UCSD-AML1 (cell line): ENCODE results near the gene UBFD1.
"Not testable (repeated sequence)": the region's sequence is repeated elsewhere in the genome, so short reads cannot be mapped to it uniquely, and the experiment has no call there.

Experiments used
- DNase-seq: peaks from one replicate; lab custom pipeline; 2025; ENCODE audit not compliant: unreplicated experiment; lab: John Stamatoyannopoulos, UW

Gene UBFD1

DNA sequence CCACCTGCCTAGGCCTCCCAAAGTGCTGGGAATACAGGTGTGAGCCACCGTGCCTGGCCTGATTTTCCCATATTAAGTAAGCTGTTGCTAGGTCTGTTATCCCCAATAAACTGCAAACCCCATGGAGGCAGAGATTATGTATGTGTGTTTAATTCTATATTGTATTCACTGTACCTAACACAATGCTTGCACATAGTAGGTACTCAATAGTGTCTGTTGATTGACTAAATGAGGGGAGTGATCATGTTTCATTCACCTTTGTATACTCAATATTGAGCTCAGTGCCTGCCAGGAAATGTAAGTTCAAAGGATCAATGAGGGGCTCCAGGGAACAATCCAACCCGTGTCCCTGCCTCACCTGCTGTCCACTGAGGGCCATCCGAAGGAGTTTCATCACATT, 32.6 kb upstream of the UBFD1 start:
- no peak for DNase-seq

DNA sequence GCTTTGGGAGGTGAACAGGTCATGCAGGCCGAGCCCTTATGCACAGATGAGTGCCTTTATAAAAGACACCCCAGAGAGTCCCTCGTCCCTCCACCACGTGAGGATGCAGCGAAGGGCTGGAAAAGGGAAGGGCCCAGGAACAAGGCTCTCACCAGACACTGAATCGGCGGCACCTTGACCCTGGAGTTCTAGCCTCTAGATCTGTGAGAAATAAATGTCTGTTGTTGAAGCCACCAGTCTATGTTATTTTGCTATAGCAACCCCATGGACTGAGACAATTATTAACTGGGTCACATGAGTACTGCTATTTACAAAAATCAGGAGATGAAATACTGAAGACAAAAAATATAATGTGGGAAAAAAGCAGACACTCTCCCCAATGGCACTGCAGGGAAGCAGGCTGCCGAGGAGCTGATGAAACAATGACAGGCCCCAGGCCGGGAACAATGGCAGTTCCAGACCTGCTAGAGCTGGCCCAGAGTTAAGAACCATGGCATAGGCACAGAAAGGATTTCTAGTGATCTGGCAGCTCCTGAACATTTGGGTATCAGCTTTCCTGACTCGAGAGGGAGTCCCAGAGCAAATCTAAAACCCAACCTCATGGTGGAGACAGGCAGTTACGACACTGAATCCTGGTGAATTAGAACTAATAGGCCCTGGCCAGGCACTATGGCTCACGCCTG, 29.4 kb upstream of the UBFD1 start:
- DNase-seq = no peak

DNA sequence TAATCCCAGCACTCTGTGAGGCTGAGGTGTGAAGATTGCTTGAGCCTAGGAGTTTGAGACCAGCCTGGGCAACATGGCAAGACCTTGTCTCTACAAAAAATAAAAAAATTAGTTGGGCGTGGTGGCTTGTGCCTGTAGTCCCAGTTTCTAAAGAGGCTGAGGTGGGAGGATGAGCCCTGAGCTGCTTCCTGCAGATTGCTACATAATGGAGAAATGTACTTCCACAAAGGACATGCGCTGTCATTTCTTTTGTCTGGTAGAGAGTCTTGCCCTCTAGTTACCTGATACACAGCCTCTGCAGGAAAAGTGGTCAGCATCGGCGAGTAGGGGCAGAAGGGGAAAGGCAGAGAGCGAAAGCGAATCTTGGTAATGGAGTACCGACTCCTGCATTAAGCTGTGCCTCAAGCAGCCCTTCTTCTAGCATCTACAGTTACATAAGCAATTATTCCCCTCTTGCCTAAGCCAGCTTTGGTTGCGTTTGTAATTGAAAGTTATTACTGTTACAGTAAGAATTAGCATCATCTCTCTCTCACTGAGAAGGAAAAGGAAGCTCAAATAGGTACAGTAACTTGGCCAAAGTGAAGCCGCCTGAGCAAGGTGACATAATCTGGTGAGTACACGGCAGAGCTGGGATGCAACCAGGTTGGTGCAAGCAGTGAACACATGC, 28.8 kb upstream of the UBFD1 start:
- DNase-seq = no peak

DNA sequence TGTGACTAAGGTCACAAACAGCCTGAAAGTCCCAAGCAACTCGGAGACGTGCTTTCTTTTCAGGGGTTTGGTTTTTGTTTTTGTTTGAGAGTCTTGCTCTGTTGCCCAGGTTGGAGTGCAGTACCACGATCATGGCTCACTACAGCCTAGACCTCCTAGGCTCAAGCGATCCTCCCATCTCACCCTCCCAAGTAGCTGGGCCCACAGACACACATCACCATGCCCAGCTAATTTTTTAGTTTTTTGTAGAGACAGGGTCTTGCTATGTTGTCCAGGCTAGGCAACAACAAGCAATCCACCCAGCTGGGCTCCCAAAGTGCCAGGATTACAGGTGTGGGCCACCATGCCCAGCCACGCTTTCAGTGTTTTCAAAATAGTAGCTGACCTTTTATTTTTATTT, 27.5 kb upstream of the UBFD1 start:
- DNase-seq = no peak

DNA sequence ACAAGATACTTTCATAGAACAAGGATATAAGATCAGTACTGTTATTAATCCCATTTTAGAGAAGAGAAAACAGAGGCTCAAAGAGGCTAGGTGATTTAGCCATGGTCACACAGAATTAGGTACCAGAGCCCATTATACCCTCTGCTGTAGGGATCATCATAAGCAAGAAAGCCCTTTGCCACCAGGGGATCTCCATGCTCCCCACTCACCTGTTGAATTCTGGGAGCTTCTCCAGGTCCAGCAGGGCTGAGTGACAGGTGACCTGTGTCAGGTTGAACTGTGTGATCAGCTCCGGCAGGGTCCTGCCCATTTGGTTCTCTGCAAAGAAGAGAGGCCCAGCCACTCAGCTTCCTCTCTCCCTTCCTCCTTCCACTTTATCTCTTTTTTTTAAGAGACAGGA, 25.1 kb upstream of the UBFD1 start:
- DNase-seq = no peak

DNA sequence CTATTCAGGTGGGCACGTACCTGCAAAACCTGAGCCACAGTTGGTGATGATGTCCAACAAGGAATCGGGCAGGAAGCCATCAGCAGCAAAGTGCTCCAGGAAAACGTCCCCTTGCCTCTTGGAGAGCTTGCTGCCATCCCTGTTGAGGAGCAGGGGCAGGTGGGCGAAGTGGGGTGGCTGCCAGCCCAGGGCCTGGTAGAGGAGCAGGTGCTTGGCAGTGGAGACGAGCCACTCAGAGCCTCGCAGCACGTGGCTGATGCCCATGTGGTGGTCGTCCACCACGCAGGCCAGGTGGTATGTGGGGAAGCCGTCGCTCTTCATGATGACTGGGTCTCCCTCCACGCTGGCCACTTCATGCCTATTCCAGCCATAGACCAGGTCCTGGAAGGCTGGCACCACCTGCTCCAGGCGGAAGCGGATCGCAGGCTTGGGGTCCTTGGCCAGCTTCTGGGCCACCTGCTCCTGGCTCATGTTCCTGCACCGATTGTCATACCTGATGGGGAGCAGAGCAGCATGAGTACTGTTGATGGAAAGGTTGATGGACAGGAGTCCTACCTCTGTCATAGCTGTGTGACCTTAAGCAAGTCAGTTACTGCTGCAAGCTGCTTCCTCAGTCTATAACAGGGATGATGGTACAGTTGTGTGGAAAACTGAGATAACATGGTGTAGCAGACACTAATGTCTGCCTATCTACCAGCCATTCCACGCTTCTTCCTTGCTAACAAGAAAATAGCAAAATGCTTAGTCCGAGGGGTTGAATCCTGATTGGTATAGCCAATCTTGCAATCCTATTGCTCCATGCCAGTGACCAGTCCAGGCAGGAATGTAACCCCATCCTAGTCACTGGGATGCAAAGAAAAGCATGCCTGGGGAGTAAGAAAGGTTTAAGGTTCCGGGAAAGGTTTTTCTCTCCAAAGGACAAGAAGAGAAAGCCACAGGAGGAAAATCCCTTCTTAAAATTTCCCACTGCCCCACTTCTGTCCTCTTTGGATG, 22.4 kb upstream of the UBFD1 start:
- DNase-seq = no peak

DNA sequence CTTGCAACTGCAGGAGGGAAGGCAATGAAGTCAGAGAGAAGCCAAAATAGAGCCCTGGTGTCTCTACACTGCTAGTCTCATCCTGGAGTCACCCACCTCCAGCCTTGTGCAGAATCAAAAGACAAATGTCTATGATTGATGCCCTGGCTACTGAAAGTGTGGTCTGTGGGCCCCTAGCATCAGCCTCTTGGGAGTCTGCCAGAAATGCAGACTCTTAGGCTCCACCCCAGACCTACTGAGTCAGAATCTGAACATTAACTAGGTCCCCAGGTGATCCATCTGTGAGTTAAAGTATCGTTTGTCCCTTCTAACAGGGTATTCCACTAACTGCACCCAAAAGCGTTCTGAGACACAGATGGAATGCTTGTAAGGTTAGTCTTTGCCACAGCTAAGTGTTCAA, 21.6 kb upstream of the UBFD1 start:
- no peak for DNase-seq

DNA sequence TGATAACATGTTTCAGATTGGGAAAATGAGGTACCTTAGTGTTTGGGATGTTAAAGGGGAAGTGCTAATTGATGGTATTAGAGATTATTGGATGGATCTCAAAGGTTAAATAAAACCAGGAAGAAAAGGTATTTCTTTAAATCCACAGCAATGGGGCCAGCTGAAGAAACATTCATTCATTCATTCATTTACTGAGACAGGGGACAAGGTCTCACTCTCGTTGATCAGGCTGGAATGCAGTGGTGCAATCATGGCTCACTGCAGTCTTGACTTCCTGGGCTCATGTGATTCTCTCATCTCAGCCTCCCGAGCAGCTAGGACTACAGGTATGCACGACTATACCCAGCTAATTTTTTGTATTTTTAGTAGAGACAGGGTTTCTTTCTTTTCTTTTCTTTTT, 20.1 kb upstream of the UBFD1 start:
- no peak for DNase-seq

DNA sequence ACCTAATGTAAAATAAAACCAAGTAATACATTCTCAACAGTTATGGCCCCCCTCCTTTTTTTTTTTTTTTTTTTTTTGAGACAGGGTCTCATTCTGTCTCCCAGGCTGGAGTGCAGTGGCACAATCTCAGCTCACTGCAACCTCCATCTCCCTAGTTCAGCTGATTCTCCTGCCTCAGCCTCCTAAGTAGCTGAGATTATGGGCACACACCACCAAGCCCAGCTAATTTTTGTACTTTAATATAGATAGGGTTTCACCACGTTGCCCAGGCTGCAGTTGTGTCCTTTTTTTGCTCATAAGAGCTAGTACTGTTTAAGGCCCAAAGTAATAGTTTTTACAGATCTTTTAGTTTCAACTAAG, 18.6 kb upstream of the UBFD1 start:
- no peak for DNase-seq

DNA sequence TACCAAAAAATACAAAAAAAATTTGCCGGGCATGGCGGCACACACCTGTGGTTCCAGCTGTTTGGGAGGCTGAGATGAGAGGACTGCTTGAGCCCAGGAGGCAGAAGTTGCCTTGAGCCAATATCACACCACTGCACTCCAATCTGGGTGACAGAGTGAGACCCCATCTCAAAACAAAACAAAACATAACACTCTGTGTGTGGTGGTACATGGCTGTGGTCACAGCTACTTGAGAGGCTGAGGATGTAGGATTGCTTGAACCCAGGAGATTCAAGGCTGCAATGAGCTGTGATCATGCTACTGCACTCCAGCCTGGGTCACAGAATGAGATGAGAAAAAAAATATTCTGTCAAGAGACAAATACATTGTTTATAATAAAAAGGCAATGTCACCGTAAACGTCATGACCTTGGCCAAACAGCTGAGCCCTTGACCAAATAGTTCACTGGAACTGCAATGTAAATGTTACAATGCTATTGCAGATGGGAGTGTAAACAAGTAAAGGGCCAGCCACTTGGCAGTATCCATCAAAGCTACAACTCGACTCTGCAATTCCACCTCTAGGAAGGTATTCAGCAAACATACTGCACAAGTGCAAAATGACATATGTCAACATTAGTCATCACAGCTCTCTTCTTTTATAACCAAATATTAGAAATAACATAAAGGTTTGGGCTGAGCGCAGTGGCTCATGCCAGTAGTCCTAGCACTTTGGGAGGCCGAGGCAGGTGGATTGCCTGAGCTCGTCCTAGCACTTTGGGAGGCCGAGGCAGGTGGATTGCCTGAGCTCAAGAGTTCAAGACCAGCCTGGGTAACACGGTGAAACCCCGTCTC, 17.3 kb upstream of the UBFD1 start:
- DNase-seq = no peak

DNA sequence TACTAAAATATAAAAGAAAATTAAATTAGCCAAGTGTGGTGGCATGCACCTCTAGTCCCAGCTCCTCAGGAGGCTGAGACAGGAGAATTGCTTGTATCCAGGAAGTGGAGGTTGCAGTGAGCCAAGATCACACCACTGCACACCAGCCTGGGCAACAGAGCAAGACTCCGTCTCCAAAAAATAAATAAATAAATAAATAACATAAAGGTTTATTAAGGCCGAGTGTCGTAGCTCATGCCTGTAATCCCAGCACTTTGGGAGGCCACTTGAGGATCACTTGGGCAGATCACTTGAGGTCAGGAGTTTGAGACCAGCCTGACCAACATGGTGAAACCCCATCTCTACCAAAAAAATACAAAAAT, 16.7 kb upstream of the UBFD1 start:
- not testable (repeated sequence) for DNase-seq

DNA sequence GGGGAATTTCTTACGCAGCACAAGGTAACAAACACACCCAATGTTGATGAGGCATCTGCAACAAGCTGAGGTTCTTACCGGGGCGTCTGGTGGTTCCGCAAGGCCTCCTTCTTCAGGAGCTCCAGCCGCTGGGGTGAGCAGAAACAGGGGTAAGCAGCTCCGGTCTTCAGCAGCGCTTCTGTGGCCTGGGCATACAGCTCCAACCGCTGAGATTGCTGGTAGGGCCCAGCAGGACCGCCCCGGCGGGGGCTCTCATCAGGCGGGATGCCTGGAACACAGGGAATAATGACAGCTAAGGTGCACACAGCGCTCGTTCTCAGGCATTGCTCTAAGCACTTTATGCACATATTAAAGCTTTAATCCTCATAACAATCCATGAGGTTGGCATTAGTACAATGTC, 13.1 kb upstream of the UBFD1 start:
- no peak for DNase-seq

DNA sequence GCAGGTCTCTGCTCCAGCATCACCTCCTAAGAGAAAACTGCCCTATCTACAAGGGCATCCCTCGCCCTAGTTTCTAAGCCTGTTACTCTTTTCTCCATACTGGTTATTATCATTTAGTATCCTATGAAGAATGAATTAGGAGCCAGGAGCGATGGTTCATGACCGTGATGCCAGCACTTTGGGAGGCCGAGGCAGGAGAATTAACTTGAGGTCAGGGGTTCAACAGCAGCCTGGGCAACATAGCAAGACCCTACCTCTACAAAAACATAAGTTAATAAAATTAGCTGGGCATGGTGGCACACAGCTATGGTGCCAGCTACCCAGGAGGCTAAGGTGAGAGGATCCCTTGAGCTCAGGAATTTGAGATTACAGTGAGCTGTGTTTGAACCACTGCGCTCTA, 7.6 kb upstream of the UBFD1 start:
- no peak for DNase-seq

DNA sequence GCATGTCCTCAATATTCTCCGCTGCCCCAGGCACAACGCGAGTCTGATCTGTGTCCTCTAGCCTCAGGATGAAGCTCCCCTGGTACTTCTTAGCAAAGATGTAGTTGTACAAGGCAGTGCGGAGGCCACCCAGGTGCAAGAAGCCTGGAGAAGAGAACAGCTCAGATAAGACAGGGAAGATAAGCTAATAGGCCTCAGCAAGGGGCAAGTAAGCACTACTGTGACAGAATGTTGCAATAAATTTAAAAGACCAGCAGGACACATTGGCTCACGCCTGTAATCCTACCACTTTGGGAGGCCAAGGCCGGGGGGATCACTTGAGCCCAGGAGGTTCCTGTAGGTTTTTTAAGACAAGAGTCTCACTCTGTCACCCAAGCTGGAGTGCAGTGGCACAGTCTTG, 5.4 kb upstream of the UBFD1 start:
- DNase-seq = no peak

DNA sequence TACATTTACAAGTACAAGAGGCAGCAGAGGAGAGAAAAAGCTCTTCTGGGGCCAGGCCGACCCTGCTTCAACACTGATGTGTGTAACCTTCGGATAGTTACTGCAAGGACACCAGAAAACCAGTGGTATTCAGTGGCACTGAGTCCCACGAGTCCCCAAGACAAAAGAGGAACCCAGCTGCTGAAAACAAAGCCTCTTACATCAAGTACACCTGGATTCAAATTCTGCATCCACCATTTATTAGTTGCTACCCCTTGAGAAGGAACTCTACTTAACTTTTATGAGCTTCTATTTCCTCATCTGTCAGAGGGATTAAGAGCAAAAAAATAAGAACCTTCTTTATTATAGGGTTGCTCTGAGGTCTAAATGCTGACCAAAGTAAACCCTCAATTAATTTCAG, 3.0 kb upstream of the UBFD1 start:
- DNase-seq = no peak

DNA sequence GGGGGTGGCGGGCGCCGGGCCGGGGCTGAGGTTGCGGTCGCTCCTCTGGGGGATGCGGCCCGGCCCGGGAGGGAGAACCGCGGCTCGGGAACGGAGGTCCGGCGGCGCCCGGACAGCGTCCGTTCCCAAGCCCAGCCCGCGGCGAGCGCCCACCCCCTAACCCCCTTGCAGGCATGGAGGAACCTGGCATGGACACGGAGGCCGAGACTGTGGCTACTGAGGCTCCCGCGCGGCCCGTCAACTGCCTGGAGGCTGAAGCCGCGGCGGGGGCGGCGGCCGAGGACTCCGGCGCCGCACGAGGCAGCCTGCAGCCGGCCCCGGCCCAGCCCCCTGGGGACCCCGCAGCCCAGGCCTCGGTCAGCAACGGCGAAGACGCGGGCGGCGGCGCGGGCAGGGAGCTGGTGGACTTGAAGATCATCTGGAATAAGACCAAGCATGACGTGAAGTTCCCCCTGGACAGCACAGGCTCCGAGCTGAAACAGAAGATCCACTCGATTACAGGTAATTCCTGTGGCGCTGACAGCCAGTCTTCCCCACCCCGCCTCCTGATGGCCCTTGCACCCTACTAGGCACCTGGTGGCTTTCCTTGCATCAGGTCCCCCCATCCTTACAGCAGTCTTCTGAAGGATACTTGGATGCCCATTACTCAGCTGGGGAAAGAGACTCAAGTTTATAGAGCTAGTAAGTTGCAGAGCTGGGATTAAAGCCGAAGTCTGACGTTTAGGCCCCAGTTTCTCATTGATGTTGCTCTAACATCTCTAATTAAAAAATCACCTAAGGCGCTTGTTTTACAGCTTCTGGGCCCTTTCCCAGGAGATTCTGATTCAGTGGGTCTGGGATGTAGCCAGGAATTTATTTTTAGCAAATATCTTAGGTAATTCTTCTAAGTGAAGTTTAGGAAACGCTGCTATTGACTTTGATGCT, 514 bp downstream of the UBFD1 start:
- peak; percentile 44 for DNase-seq

DNA sequence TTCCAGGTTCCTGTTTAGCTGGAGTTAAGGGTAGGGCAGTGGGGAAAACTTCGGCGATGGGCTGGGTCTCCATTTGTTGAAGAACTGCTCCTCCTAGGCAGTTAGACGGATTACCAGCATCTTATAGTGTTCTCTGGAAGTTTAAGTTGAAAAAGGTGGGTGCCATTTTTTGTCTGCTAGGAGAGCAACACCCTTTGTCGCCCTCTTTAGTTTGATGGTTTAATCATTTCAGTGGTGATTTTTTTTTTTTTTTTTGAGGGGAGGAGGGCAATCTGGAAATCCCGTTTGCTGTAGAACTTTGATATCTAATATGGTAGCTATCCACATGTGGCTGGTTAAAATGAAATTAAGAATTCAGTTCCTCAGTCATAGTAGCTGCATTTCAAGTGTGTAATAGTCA, 4.1 kb downstream of the UBFD1 start:
- no peak for DNase-seq

DNA sequence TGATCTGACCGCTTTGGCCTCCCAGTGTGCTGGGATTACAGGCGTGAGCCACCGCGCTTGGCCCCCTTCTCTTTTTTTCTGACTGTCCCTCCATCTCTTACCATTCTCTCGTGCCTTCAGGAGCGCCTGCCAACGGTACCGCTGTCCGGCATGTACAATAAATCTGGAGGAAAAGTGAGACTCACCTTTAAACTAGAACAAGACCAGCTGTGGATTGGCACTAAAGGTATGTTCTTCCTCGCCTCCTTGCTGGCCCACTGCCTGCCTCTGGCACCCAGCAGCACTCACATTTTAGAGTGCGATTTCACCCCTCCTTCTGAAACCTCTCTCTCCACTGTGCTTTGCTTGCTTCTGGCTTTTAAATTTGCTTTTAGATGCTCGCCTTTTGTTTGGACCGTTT, 5.0 kb downstream of the UBFD1 start:
- no peak for DNase-seq

DNA sequence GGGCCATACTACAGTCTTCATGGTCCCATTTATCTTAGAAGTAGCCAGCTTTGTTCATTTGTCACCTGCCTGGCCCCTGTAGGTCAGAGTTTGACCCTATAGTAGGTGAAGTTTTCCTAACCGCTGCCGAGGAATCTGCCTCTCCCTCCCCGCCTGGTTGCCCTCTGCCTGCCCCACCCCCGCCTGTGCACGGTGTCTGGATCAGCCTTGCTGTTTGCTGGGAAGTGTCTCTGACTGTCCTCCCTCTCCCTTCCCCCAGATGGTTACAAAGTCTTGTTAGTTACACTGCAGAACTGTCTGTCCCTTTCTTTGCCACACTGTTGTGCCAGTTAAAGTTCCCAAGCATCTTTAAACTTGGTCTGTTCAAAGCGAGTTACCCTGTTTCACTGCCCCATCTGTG, 5.7 kb downstream of the UBFD1 start:
- no peak for DNase-seq
